ENCODE results near the gene TMEM52B.
"Not testable (repeated sequence)": the region's sequence is repeated elsewhere in the genome, so short reads cannot be mapped to it uniquely, and the experiment has no call there.

TMEM52B gene

GRCh38 chr12:10210225-10210624 is 31.4 kb downstream of the TMEM52B start:
- in situ Hi-C loops (cut with MboI; ENCODE audit: low sequenced_read_pairs): no loop called here

- in situ Hi-C loops (cut with MboI; ENCODE audit: low sequenced_read_pairs): no loop called here
Measured at GRCh38 chr12:10211101-10211939, 32.5 kb downstream of the TMEM52B start.

GRCh38 chr12:10211940-10212738 is 33.3 kb downstream of the TMEM52B start:
- in situ Hi-C loops (cut with MboI; ENCODE audit: low sequenced_read_pairs): no loop called here

GRCh38 chr12:10212739-10213131 is 33.9 kb downstream of the TMEM52B start, which contains the start of gene GABARAPL1:
GABARAPL1 (plus strand) TSS chr12:10212877; CDS start chr12:10213130, 253 bp downstream.
- in situ Hi-C loops (cut with MboI; ENCODE audit: low sequenced_read_pairs): no loop called here

GRCh38 chr12:10213168-10214135 is 34.6 kb downstream of the TMEM52B start:
- in situ Hi-C loops (cut with MboI; ENCODE audit: low sequenced_read_pairs): no loop called here

- in situ Hi-C loops (cut with MboI; ENCODE audit: low sequenced_read_pairs): no loop called here
Measured at GRCh38 chr12:10214136-10214894, 35.5 kb downstream of the TMEM52B start.

- in situ Hi-C loops (cut with MboI; ENCODE audit: low sequenced_read_pairs): no loop called here
Measured at GRCh38 chr12:10214895-10215267, 36.0 kb downstream of the TMEM52B start.

GRCh38 chr12:10215436-10215835 is 36.6 kb downstream of the TMEM52B start:
- in situ Hi-C loops (cut with MboI; ENCODE audit: low sequenced_read_pairs): no loop called here

- in situ Hi-C loops (cut with MboI; ENCODE audit: low sequenced_read_pairs): not testable (repeated sequence)
Measured at GRCh38 chr12:10215946-10216345, 37.1 kb downstream of the TMEM52B start.

GRCh38 chr12:10218021-10218420 is 39.2 kb downstream of the TMEM52B start:
- in situ Hi-C loops (cut with MboI; ENCODE audit: low sequenced_read_pairs): no loop called here

GRCh38 chr12:10220398-10221077 is 41.7 kb downstream of the TMEM52B start:
- in situ Hi-C loops (cut with MboI; ENCODE audit: low sequenced_read_pairs): no loop called here

GRCh38 chr12:10221846-10222245 is 43.0 kb downstream of the TMEM52B start:
- in situ Hi-C loops (cut with MboI; ENCODE audit: low sequenced_read_pairs): no loop called here

- in situ Hi-C loops (cut with MboI; ENCODE audit: low sequenced_read_pairs): no loop called here
Measured at GRCh38 chr12:10223208-10223607, 44.4 kb downstream of the TMEM52B start.

GRCh38 chr12:10225426-10225825 is 46.6 kb downstream of the TMEM52B start:
- in situ Hi-C loops (cut with MboI; ENCODE audit: low sequenced_read_pairs): not testable (repeated sequence)

GRCh38 chr12:10226086-10226485 is 47.3 kb downstream of the TMEM52B start:
- in situ Hi-C loops (cut with MboI; ENCODE audit: low sequenced_read_pairs): no loop called here

GRCh38 chr12:10226731-10227130 is 47.9 kb downstream of the TMEM52B start:
- in situ Hi-C loops (cut with MboI; ENCODE audit: low sequenced_read_pairs): no loop called here

GRCh38 chr12:10227648-10228047 is 48.8 kb downstream of the TMEM52B start:
- in situ Hi-C loops (cut with MboI; ENCODE audit: low sequenced_read_pairs): no loop called here

GRCh38 chr12:10234562-10234961 is 55.7 kb downstream of the TMEM52B start:
- in situ Hi-C loops (cut with MboI; ENCODE audit: low sequenced_read_pairs): loop anchor here (10.0 kb wide), 1 partner anchor 330 kb away; no protein-coding TSS in a partner anchor

Measured in HL-60/S4 treated with retinoic acid at 250 ng/mL for 4 days and 3 days (cell line).